HCT116 (cell line): ENCODE measurements around the gene RGS7.

Experiments
- CTCF ChIP-seq, 3 experiments: fragments of 200-600 bp in 1 of 3; sonication (generic) in 1 of 3; IDR thresholded peaks in 2 of 3; conservative IDR thresholded peaks in 1 of 3; 2 replicates each; pipeline ENCODE4 v1.5.1; 2012 to 2017; ENCODE audit warnings: low read depth in 2 of 3, low read length in 2 of 3, antibody characterized with exemption in 1 of 3, borderline replicate concordance in 1 of 3, control low read depth in 1 of 3, mild to moderate bottlenecking in 1 of 3, mixed read lengths in 1 of 3, mixed run types in 1 of 3, moderate library complexity in 1 of 3; ENCODE audit not compliant: insufficient read depth in 1 of 3
- MAX ChIP-seq: IDR thresholded peaks from 2 replicates; pipeline ENCODE4 v1.6.1; 2012
- POLR2A ChIP-seq: IDR thresholded peaks from 2 replicates; pipeline ENCODE4 v1.7.0; 2011; ENCODE audit warnings: borderline replicate concordance; ENCODE audit not compliant: insufficient read depth, insufficient read length; ENCODE audit errors: extremely low read depth
- ZFX ChIP-seq: fragments of 450-650 bp; IDR thresholded peaks from 2 replicates; pipeline ENCODE4 v1.6.1; 2017
- ZNF274 ChIP-seq: fragments of 200-500 bp; sonication (Bioruptor generic); IDR thresholded peaks from 2 replicates; pipeline ENCODE4 v1.6.1; 2014; ENCODE audit warnings: mild to moderate bottlenecking, low read depth, low read length, inconsistent platforms

GRCh38 chr1:241390526-241390925 lies 33.5 kb upstream of the RGS7 start:
- no peak for TF ChIP-seq POLR2A
- no peak for TF ChIP-seq CTCF (IDR thresholded peaks at IDR 0.05 in 2 of 3, conservative IDR thresholded peaks at IDR 0.05 in 1 of 3; ENCODE audit: borderline replicate concordance in 1 of 3, insufficient read depth in 1 of 3, low read depth in 2 of 3, low read length in 2 of 3)
- TF ChIP-seq ZNF274 = no peak
- TF ChIP-seq MAX = no peak
- TF ChIP-seq ZFX = no peak
